ENCODE results near the gene THEMIS2. TPM values are rescaled to one million over a fixed set of nuclear protein-coding genes. Genes with fewer than 3 reads are reported as not detected.

The THEMIS2 gene
- total RNA-seq, 1 experiment from 2014 or later: 2.0 TPM

- no TSS peak for BruUV-seq (replicated peaks)
- TF ChIP-seq, protein P1, sequence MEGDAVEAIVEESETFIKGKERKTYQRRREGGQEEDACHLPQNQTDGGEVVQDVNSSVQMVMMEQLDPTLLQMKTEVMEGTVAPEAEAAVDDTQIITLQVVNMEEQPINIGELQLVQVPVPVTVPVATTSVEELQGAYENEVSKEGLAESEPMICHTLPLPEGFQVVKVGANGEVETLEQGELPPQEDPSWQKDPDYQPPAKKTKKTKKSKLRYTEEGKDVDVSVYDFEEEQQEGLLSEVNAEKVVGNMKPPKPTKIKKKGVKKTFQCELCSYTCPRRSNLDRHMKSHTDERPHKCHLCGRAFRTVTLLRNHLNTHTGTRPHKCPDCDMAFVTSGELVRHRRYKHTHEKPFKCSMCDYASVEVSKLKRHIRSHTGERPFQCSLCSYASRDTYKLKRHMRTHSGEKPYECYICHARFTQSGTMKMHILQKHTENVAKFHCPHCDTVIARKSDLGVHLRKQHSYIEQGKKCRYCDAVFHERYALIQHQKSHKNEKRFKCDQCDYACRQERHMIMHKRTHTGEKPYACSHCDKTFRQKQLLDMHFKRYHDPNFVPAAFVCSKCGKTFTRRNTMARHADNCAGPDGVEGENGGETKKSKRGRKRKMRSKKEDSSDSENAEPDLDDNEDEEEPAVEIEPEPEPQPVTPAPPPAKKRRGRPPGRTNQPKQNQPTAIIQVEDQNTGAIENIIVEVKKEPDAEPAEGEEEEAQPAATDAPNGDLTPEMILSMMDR (conservative IDR thresholded peaks at IDR 0.05; ENCODE audit: low read depth, low read length): no peak
- Histone ChIP-seq H3K27me3 (replicated peaks; ENCODE audit: insufficient read depth, low read depth, low read length, poor library complexity) (no peaks in the 10 kb centered on the region), H3K4me1 (ENCODE audit: insufficient read depth, low read length, poor library complexity, severe bottlenecking) (peaks cover 9% of the 10 kb centered on the region), H3K4me3 (ENCODE audit: low read depth, low read length, poor library complexity, severe bottlenecking) (no peak overlapping the region), H3K9me3 (ENCODE audit: low read depth, low read length, poor library complexity, severe bottlenecking) (no peaks in the 10 kb centered on the region), H3K27ac (ENCODE audit: low read depth, low read length, poor library complexity, severe bottlenecking) (no peak overlapping the region), H3K36me3 (ENCODE audit: insufficient read depth, low read length, poor library complexity, severe bottlenecking) (peaks cover 45% of the 10 kb centered on the region)
- no peak for DNase-seq (ENCODE audit: low spot score)
- intact Hi-C loops (cut with micrococcal nuclease; ENCODE audit: unreplicated experiment): no loop called here
- POLR2A ChIA-PET (ENCODE audit: low non-redundant PET): no interaction called here
- CTCF ChIA-PET: no interaction called here
Measured at GRCh38 chr1:27833470-27833869, 38.9 kb upstream of the THEMIS2 start.

DNA sequence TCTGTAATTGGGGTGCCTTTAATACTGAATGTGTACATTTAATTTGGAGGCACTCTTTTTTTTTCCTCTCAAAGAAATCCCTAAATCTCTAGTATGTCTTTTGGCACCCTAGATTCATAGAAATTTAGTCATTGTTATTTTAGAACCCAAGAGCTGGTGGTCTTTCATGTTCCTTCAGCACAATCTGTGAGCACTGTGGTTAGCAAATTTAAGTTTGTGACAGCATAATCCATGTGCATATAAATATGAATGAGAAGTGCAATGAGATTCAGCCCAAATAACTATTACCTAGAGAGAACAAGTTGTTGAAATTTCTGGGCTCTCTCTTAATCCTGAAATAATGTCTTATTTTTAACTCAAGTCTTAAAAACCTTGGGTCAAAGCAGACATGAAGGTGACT lies 37.3 kb upstream of the THEMIS2 start:
- TF ChIP-seq, protein P1 (conservative IDR thresholded peaks at IDR 0.05; ENCODE audit: low read depth, low read length): no peak
- TF ChIP-seq EZH2 (IDR thresholded peaks at IDR 0.05; ENCODE audit: borderline replicate concordance, low read depth, low read length, poor library complexity, severe bottlenecking): no peak
- Histone ChIP-seq H3K27ac (ENCODE audit: low read depth, low read length, poor library complexity, severe bottlenecking) (no peak overlapping the region), H3K27me3 (replicated peaks; ENCODE audit: insufficient read depth, low read depth, low read length, poor library complexity) (no peaks in the 10 kb centered on the region), H3K4me1 (ENCODE audit: insufficient read depth, low read length, poor library complexity, severe bottlenecking) (peaks cover 9% of the 10 kb centered on the region), H3K4me3 (ENCODE audit: low read depth, low read length, poor library complexity, severe bottlenecking) (no peak overlapping the region), H3K36me3 (ENCODE audit: insufficient read depth, low read length, poor library complexity, severe bottlenecking) (peaks cover 59% of the 10 kb centered on the region), H3K9me3 (ENCODE audit: low read depth, low read length, poor library complexity, severe bottlenecking) (no peaks in the 10 kb centered on the region)
- intact Hi-C loops (cut with micrococcal nuclease; ENCODE audit: unreplicated experiment): no loop called here
- DNase-seq (ENCODE audit: low spot score): no peak
- CTCF ChIA-PET: no interaction called here
- POLR2A ChIA-PET (ENCODE audit: low non-redundant PET): no interaction called here
- BruUV-seq (replicated peaks): no TSS peak

DNA sequence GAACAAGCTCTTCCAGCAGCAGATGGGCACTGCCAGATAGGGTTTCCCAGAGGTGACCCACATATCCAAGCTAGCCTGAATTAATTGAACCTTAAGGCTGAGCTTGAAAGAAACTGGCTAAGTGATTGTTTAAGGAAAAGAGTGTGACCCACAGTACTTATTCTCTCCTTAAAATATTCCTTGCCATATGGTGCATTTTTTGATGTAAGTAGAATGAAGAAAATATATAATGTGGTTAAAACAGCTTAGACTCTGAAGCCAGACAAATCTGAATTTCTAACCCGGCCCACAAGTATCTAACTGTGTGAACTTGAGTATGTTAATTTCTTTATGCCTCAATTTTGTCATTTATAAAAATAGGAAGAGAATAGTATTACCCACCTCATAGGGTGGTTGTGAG lies 36.8 kb upstream of the THEMIS2 start:
- CTCF ChIA-PET: no interaction called here
- no TSS peak for BruUV-seq (replicated peaks)
- intact Hi-C loops (cut with micrococcal nuclease; ENCODE audit: unreplicated experiment): no loop called here
- Histone ChIP-seq H3K9me3 (ENCODE audit: low read depth, low read length, poor library complexity, severe bottlenecking) (no peaks in the 10 kb centered on the region), H3K4me3 (ENCODE audit: low read depth, low read length, poor library complexity, severe bottlenecking) (no peak overlapping the region), H3K27ac (ENCODE audit: low read depth, low read length, poor library complexity, severe bottlenecking) (no peak overlapping the region), H3K4me1 (ENCODE audit: insufficient read depth, low read length, poor library complexity, severe bottlenecking) (peaks cover 9% of the 10 kb centered on the region), H3K27me3 (replicated peaks; ENCODE audit: insufficient read depth, low read depth, low read length, poor library complexity) (no peaks in the 10 kb centered on the region), H3K36me3 (ENCODE audit: insufficient read depth, low read length, poor library complexity, severe bottlenecking) (peaks cover 59% of the 10 kb centered on the region)
- POLR2A ChIA-PET (ENCODE audit: low non-redundant PET): no interaction called here
- TF ChIP-seq EZH2 (IDR thresholded peaks at IDR 0.05; ENCODE audit: borderline replicate concordance, low read depth, low read length, poor library complexity, severe bottlenecking): no peak
- TF ChIP-seq, protein P1 (conservative IDR thresholded peaks at IDR 0.05; ENCODE audit: low read depth, low read length): no peak
- DNase-seq (ENCODE audit: low spot score): no peak
